DOHH2 (cell line): ENCODE measurements around the gene DACT2.

ENCODE experiments used
- CTCF ChIP-seq: fragments of 200-600 bp; sonication (generic); IDR thresholded peaks from one replicate; pipeline ENCODE4 v1.5.1; 2014; ENCODE audit warnings: antibody characterized with exemption, mild to moderate bottlenecking, low read depth, low read length; ENCODE audit not compliant: poor library complexity, severe bottlenecking
- EZH2phosphoT487 ChIP-seq: fragments of 200-600 bp; sonication (generic); IDR thresholded peaks from 2 replicates; pipeline ENCODE4 v1.6.1; 2017; ENCODE audit warnings: borderline replicate concordance, mild to moderate bottlenecking, antibody characterized with exemption, low read length, moderate library complexity, mixed read lengths

- TF ChIP-seq CTCF (no peak), EZH2phosphoT487 (no peak)
Measured at GRCh38 chr6:168318579-168319278, 848 bp downstream of the DACT2 start.
